GM12892 (cell line): Measurements from ENCODE around the gene STAMBPL1.

Experiments used
- POLR2A ChIP-seq: IDR thresholded peaks from 2 replicates; pipeline ENCODE4 v1.6.1; 2011; ENCODE audit warnings: low read depth, low read length, control low read depth
- POLR2AphosphoS5 ChIP-seq: IDR thresholded peaks from 2 replicates; pipeline ENCODE4 v1.6.1; 2011; ENCODE audit warnings: low read depth, low read length, control low read depth

GRCh38 chr10:88888810-88889445, 8.9 kb downstream of the STAMBPL1 start:
- TF ChIP-seq POLR2AphosphoS5 (no peak), POLR2A (no peak)
